HG02763 (cell line): Measurements from ENCODE around the gene CLIC1.

Experiments
- ATAC-seq: cut with Tn5 transposase; IDR thresholded peaks from one replicate; pipeline ENCODE4 v1.9.1; 2021; ENCODE audit warnings: mild to moderate bottlenecking, moderate library complexity; ENCODE audit not compliant: unreplicated experiment

Gene CLIC1

GRCh38 chr6:31736021-31736767 is at the start of gene CLIC1:
Gene CLIC1 (minus strand): TSS chr6:31736530. CDS start chr6:31736300, 230 bp downstream.
- peak; percentile 18 for ATAC-seq

- ATAC-seq, result no peak
These were observed 49.1 kb upstream of the CLIC1 start for GRCh38 chr6:31785475-31785874.

GRCh38 chr6:31784098-31784925 is 48.0 kb upstream of the CLIC1 start:
- no peak for ATAC-seq

GRCh38 chr6:31782126-31782855 is 46.0 kb upstream of the CLIC1 start:
- no peak for ATAC-seq

GRCh38 chr6:31781244-31782125 is 45.2 kb upstream of the CLIC1 start:
- no peak for ATAC-seq

- ATAC-seq, result no peak
These were observed 44.3 kb upstream of the CLIC1 start for GRCh38 chr6:31780507-31781243.

GRCh38 chr6:31779908-31780307 is 43.6 kb upstream of the CLIC1 start:
- ATAC-seq, result no peak

- no peak for ATAC-seq
These were observed 42.9 kb upstream of the CLIC1 start for GRCh38 chr6:31778999-31779885.

GRCh38 chr6:31778193-31778592 is 41.9 kb upstream of the CLIC1 start:
- no peak for ATAC-seq

GRCh38 chr6:31777667-31778050 is 41.3 kb upstream of the CLIC1 start:
- ATAC-seq, result no peak

GRCh38 chr6:31776989-31777666 is 40.8 kb upstream of the CLIC1 start, which contains the start of gene VWA7:
Gene VWA7 (minus strand): TSS chr6:31777328. CDS start chr6:31776779, 549 bp downstream.
- ATAC-seq, result peak; percentile 66

GRCh38 chr6:31776485-31776988 is 40.2 kb upstream of the CLIC1 start:
- ATAC-seq, result no peak

- ATAC-seq, result no peak
These were observed 39.5 kb upstream of the CLIC1 start for GRCh38 chr6:31775633-31776484.

- ATAC-seq, result no peak
These were observed 38.9 kb upstream of the CLIC1 start for GRCh38 chr6:31775184-31775583.

- ATAC-seq, result no peak
These were observed 35.6 kb upstream of the CLIC1 start for GRCh38 chr6:31771992-31772358.

- ATAC-seq, result no peak
These were observed 34.5 kb upstream of the CLIC1 start for GRCh38 chr6:31770860-31771259.
